Measurements from ENCODE around the gene TGFBR3L. TPM values are rescaled to one million over a fixed set of nuclear protein-coding genes. Genes with fewer than 3 reads are reported as not detected.

The TGFBR3L gene
- total RNA-seq: 1.2 to 1.7 TPM (median 1.2 TPM) in 3 replicates

DNA sequence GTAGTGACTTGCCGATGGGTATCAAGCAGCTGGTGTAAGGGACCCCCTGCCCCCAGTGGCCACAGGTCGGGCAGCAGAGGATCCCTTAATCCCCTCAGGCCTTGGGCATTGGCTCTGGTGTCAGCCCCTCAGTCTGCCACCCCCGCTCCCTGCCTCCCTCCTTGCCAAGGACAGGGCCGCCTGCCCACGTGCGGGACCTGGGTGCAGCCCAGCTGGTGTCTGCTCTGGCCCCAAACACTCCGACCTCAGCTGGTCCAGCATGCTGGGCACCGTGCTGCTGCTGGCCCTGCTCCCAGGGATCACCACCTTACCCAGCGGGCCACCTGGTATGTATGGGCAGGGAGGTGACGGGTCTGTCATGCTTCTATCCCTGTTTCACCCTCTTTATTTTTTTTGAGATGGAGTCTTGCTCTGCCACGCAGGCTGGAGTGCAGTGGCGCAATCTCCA, at the start of gene TGFBR3L:
Gene TGFBR3L, plus strand, starts transcription at position 233 of the 448 bp plus-strand sequence.
- Mint-ChIP-seq H3K27me3 (ENCODE audit: low read depth) (peaks cover 46% of the 10 kb centered on the region), H3K4me3 (peak within 1 kb of the TSS; percentile 47), H3K36me3 (peaks cover 16% of the 10 kb centered on the region), H3K4me1 (peaks cover 10% of the 10 kb centered on the region), H3K9me3 (no peaks in the 10 kb centered on the region), H3K27ac (no peak within 1 kb of the TSS)
- TF ChIP-seq, protein P1, sequence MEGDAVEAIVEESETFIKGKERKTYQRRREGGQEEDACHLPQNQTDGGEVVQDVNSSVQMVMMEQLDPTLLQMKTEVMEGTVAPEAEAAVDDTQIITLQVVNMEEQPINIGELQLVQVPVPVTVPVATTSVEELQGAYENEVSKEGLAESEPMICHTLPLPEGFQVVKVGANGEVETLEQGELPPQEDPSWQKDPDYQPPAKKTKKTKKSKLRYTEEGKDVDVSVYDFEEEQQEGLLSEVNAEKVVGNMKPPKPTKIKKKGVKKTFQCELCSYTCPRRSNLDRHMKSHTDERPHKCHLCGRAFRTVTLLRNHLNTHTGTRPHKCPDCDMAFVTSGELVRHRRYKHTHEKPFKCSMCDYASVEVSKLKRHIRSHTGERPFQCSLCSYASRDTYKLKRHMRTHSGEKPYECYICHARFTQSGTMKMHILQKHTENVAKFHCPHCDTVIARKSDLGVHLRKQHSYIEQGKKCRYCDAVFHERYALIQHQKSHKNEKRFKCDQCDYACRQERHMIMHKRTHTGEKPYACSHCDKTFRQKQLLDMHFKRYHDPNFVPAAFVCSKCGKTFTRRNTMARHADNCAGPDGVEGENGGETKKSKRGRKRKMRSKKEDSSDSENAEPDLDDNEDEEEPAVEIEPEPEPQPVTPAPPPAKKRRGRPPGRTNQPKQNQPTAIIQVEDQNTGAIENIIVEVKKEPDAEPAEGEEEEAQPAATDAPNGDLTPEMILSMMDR (IDR thresholded peaks at IDR 0.05; ENCODE audit: unreplicated experiment): no peak
- DNase-seq (ENCODE audit: low spot score in 2 of 2, unreplicated experiment in 2 of 2): peak in 1 of 2 experiments; percentile 15

DNA sequence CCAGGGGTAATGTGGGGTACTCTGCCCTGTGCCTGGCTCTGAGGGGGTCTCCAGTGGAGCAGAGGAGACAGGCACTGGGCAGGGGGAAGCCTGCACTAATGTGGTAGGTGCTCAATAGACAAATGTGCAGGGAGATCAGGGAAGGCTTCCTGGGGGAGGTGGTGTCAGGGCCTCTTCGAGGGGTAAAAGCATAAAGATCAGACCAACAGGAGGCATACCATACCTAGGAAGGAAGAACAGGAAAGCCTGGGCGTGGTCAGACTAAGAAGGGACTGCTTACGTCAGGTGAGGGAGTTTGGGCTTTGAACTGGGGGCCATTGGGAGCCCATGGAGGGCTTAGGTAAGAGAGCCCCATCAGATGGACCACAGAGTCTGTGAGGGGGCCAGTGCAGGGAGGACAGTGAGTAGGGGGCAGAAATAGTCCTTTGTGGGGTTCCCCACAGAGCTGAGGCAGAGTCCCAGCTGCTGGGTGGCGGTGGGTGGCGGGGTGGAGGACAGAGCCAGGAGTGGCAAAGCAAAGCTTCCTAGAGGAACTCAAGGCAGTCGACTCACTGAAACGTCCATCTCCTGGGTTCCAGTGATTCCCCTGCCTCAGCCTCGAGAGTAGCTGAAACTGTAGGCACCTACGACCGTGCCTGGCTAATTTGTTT, 49.2 kb upstream of the TGFBR3L start:
- H3K4me1 Mint-ChIP-seq: peaks cover 12% of the 10 kb centered on the region
- H3K4me3 Mint-ChIP-seq: no peak overlapping the region
- H3K9me3 Mint-ChIP-seq: no peaks in the 10 kb centered on the region
- no peak overlapping the region for H3K27ac Mint-ChIP-seq
- H3K36me3 Mint-ChIP-seq: no peaks in the 10 kb centered on the region
- TF ChIP-seq, protein P1 (IDR thresholded peaks at IDR 0.05; ENCODE audit: unreplicated experiment): no peak
- peaks cover 66% of the 10 kb centered on the region for H3K27me3 Mint-ChIP-seq (ENCODE audit: low read depth)
- no peak for DNase-seq (ENCODE audit: low spot score in 2 of 2, unreplicated experiment in 2 of 2)

DNA sequence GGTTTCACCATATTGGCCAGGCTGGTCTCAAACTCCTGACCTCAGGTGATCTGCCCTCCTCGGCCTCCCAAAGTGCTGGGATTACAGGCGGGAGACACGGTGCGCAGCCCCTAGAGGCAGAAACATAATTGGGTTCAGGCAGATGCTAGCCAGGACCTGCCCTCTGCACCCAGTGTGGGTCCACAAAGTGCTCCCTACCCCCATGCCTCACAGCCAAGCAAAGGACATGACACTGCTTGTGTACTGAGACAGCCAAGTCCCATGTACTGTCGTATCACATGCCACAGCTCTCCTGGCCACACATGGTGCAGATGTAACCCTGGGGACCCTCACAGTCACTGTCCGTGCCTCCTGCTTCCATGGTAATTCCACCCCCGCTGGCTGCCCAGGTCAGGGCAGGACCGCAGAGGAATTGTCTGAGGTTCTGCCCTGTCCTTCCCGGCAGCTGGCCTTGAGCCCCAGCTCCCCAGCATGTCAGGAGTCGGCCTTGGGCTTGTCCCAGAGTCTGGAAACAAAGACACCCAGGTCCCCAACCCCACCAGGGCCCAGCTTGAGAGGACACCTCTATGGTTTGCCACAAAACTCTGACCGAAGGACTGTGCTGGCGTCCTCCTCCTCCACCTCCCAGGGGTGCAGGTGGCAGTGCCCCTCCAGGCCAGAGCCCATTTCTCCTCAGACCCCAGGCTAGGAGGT, 48.1 kb upstream of the TGFBR3L start:
- no peak overlapping the region for H3K27ac Mint-ChIP-seq
- peaks cover 60% of the 10 kb centered on the region for H3K27me3 Mint-ChIP-seq (ENCODE audit: low read depth)
- no peaks in the 10 kb centered on the region for H3K9me3 Mint-ChIP-seq
- peaks cover 14% of the 10 kb centered on the region for H3K4me1 Mint-ChIP-seq
- no peaks in the 10 kb centered on the region for H3K36me3 Mint-ChIP-seq
- DNase-seq (ENCODE audit: low spot score in 2 of 2, unreplicated experiment in 2 of 2): no peak
- TF ChIP-seq, protein P1 (IDR thresholded peaks at IDR 0.05; ENCODE audit: unreplicated experiment): no peak
- no peak overlapping the region for H3K4me3 Mint-ChIP-seq

DNA sequence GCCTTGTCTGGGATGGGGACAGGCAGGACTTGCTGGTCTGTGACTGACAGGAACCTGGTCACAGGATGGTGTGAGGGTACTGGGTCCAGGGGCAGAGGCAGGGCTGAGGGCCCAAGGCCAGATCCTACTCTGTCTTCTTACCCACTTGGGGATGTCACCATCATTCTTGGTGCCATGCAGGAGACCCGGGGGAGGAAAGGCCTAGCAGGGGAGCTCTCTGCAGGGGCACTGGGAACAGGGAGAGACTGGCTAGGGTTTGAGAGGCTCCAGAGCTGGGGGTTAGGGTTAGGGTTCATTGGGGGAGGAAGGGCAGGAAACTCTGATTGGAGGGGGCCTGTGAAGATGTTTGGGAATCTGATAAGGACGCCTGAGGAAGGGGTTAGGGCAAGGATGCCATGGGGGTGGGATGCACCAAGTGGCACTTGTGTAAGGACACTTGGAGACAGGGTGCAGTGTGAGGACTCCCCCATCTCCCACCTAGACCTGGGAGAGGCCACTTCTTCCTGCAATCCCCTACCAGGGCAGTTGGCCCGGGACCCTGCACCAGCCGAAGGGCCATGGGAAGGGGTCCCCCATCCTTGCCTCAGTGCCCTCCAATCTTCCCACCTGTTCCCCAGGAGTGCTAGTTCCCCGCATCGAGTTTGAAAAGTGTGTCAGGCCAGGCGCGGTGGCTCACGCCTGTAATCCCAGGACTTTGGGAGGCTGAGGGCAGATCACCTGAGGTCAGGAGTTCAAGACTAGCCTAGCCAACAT, 47.4 kb upstream of the TGFBR3L start:
- DNase-seq (ENCODE audit: low spot score in 2 of 2, unreplicated experiment in 2 of 2): no peak
- Mint-ChIP-seq H3K27ac (no peak overlapping the region), H3K27me3 (ENCODE audit: low read depth) (peaks cover 62% of the 10 kb centered on the region), H3K9me3 (no peaks in the 10 kb centered on the region), H3K36me3 (no peaks in the 10 kb centered on the region), H3K4me3 (no peak overlapping the region), H3K4me1 (peaks cover 18% of the 10 kb centered on the region)
- TF ChIP-seq, protein P1 (IDR thresholded peaks at IDR 0.05; ENCODE audit: unreplicated experiment): no peak

DNA sequence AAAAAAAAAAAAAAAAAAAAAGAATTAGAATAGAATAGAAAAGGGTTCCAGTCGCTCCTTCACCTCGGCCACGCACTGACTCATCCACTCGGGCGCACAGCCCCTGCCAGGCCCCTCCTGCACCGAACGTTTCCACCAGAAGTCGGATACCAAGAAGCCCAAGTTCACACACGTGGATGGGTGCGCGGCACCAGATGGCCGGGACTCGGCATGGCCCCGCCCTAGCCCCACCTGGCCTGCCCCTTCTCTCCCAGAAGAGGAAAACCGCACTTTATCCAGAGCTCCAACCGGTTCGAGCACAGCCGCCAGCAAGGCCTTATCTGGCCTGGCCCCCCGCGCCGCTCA, 46.3 kb upstream of the TGFBR3L start:
- Mint-ChIP-seq H3K27me3 (ENCODE audit: low read depth) (peaks cover 65% of the 10 kb centered on the region), H3K4me3 (peak overlapping the region; percentile 58), H3K4me1 (peaks cover 21% of the 10 kb centered on the region), H3K9me3 (no peaks in the 10 kb centered on the region), H3K36me3 (no peaks in the 10 kb centered on the region), H3K27ac (no peak overlapping the region)
- no peak for DNase-seq (ENCODE audit: low spot score in 2 of 2, unreplicated experiment in 2 of 2)
- TF ChIP-seq, protein P1 (IDR thresholded peaks at IDR 0.05; ENCODE audit: unreplicated experiment): no peak

All from mesothelial cell of epicardium (in vitro differentiated cells).